GM21360 (cell line): ENCODE results near the gene C1QTNF6.

ENCODE experiments used
- ATAC-seq: cut with Tn5 transposase; IDR thresholded peaks from one replicate; pipeline ENCODE4 v1.9.1; 2021; ENCODE audit warnings: mild to moderate bottlenecking, moderate library complexity; ENCODE audit not compliant: unreplicated experiment

Gene C1QTNF6

DNA sequence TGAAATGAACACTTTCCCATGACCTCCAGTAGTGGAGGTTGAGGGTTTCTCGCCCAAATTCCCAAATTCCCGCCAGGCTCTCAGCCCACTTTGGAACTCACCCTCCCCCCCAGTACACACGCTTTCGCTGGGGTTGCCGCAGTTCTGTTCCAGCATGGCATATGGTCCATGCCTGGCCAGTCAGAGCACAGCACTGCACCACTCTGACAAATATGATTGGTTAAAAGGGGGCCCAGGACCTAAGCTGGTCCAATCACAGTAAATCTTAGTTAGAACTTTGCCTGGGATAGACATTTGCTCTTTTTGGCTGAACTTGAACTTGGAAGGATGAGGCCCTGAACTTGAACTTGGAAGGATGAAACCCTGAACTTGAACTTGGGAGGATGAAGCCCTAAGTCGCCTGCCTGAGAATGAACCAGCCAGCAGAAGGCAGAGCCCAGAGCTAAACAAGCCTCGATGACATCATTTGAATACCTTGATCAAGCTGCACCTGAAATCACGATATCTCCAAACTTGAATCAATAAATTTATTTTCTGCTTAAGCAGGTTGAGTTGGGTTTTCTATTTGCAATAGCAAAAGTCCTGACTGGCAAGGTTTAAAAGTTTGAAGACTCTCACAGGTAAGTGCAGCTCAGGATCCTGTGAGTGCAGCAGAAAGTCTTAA is 36.8 kb upstream of the C1QTNF6 start:
- ATAC-seq, result no peak

- no peak for ATAC-seq
These were observed 36.0 kb upstream of the C1QTNF6 start for GRCh38 chr22:37223965-37224551.

GRCh38 chr22:37222440-37222971 is 34.5 kb upstream of the C1QTNF6 start:
- ATAC-seq, result no peak

DNA sequence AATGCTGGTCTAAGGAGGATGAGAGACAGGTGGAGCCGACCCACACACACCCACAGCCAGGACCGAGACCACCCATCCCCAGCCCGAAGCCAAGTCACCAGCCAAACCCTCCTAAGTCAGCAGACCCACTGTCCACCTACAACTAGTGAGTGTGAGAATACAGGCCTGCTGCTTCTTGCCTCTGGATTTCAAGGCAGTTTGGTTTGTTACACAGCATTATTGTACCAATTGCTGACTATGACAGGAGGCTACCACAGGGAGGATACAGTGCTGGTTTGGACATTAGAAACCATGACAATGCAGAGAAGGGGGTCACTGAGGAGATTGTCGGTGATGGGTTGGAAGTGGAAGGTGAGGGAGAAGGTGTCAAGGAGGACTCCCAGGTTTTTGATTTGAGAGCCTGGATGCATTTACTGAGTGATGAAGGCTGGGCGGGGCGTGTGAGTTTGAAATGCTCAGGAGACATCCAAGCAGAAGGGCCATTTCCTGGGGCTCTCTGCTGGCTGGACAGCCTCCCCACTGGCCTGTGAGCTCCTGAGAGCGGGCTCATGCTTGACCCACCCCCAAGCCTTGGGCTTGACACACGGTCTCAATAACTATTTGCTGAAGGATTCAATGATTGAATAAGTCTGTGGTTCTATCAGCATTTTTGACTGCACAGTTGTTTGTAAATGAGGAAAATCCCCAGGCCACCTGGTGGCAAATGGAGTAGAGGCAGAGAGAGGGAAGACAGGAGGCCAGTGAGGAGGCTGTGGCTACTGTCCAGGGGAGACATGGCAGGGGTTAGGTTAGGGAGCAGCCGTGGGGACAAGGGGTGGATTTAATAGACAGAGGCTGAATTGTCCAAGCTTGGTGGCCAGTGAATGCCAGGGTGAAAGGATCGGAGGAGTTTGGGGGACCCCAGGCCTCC is 33.6 kb upstream of the C1QTNF6 start:
- ATAC-seq, result no peak

DNA sequence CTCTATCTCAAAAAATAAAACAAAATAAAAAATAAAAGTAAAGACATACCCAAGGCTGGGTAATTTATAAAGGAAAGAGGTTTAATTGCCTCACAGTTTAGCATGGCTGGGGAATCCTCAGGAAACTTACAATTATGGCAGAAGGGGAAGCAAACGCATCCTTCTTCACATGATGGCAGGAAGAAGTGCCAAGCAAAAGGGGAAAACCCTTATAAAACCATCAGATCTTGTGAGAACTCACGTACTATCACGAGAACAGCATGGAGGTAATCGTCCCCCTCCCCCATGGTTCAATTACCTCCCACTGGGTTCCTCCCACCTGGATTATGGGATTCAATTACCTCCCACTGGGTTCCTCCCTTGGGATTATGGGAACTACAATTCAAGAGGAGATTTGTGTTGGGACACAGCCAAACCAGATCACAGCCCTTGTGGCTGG is 32.5 kb upstream of the C1QTNF6 start:
- no peak for ATAC-seq

DNA sequence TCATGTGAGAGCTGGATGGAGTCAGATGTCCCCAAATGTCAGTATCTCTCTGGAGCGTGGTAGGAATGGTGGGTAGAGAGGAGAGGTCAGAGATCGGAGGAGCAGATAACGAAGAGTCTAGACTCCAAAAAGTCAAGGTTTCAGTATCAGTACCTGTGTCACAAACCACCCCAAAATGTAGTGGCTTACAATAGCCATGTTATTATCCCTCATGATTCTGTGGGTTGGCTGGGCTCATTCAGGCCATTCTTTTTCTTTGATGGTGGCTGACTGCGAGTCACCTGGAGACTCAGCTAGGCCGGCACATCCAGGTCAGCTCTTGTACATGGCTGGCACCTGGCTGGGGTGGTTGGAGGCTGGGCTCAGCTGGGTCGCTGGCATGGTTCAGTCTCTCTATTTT is 31.5 kb upstream of the C1QTNF6 start:
- ATAC-seq, result no peak

DNA sequence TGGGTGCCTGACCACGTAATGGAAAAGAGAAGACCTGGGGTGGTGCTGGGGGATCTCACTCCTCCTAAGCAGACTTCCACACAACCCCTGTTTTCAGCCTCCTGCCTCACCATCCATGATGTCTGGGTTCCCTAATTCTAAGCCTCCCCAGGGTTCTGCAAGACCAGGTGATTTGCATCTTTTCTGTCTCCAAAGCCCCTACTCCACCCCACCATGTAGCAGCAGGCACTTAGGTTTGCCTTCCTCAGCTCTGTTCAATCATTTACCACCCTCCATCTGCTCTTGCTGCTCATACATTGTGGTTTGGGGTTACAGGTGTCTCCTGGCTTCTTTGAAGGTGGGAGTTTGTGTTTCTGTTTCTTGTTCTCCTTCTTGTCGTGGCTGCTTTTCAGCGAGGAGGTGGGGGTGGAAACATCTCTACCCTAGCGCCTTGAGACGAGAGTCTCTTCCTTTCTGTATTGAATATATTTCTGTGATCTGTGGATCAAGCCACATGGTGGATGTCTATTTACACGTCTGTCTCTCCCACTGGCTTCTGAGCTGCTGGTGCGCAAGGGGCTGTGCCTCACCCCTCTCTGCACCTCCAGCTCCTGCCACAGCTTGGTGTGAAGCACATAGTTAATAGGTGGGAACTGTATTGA is 30.8 kb upstream of the C1QTNF6 start:
- ATAC-seq, result peak; percentile 51

DNA sequence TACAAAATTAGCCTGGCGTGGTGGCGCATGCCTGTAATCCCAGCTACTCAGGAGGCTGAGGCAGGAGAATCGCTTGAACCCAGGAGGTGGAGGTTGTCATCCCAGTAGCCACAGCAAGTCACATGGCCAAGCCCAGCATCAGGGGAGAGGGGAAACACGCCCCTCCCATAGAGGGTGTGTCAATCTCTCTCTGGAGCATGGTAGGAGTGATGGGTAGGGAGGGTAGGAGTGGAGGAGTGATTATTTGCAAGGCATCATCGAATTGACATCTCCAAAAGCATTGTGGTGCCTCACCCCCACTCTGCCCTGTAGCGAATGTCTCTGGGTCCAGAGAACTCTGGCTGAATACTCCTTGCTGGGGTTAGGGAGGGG is 30.3 kb upstream of the C1QTNF6 start:
- no peak for ATAC-seq

DNA sequence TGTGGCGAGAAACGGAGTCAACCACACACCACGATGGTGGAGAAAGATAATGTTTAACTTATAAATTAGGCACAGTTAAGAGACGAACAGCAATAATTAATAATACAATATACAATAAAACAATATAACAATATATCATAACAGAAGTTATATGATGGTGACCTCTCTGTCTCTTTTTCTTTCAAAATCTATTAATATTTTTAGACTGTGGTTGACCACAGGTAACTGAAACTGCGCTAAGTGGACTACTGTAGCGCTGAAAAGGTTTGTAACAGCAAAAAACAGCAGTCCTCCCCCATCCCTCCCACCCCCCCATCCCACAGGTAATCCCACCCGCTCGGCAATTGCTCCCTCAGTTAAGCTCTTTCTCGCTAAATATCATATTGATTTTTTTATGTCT is 27.8 kb upstream of the C1QTNF6 start:
- no peak for ATAC-seq

GRCh38 chr22:37214731-37215030 is 26.6 kb upstream of the C1QTNF6 start:
- ATAC-seq, result no peak

- ATAC-seq, result no peak
These were observed 26.1 kb upstream of the C1QTNF6 start for GRCh38 chr22:37213941-37214730.

- no peak for ATAC-seq
These were observed 25.3 kb upstream of the C1QTNF6 start for GRCh38 chr22:37213218-37213855.

GRCh38 chr22:37212174-37212906 is 24.3 kb upstream of the C1QTNF6 start, which contains the start of gene SSTR3:
Gene SSTR3, minus strand, starts transcription at chr22:37212477. Its CDS starts 4,674 bp downstream, at chr22:37207803.
- no peak for ATAC-seq

- no peak for ATAC-seq
These were observed 23.8 kb upstream of the C1QTNF6 start for GRCh38 chr22:37211866-37212173.

DNA sequence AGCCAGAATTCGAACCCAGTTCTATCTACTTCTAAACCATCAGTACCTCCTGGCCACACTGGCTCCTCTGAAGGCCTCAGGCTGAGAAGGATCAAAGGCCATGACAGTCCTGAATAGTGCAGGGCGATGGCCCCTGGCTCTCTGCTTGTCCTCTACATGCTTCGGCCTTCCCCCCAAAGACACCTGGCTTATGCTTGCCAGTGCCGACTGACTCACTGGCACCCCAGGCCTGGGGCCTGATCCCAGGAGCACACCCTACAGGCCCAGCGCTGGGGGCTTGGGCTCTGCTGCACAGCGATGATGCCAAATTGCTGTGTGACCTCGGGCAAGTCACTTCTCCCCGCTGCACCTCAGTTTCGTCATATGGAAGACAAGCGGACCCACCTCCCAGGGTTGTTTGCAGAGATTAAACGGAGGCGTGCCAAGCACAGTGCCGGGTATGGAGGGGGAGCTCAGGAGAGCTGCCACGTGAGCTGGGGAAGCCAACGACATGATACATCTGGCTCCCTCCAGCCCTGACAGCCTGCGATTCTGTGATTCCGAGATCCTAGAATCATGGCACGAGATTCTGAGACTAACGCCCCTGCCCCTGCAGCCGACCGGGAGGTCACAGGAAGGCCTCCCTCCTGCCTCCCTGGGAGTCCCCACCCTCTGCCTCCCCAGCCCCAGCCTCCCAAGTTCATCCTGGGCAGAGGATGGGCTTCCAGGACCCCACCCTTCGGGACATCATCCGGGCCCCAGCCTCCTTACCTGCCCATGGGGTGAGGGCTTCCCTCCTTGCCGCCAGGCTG is 23.2 kb upstream of the C1QTNF6 start:
- no peak for ATAC-seq

DNA sequence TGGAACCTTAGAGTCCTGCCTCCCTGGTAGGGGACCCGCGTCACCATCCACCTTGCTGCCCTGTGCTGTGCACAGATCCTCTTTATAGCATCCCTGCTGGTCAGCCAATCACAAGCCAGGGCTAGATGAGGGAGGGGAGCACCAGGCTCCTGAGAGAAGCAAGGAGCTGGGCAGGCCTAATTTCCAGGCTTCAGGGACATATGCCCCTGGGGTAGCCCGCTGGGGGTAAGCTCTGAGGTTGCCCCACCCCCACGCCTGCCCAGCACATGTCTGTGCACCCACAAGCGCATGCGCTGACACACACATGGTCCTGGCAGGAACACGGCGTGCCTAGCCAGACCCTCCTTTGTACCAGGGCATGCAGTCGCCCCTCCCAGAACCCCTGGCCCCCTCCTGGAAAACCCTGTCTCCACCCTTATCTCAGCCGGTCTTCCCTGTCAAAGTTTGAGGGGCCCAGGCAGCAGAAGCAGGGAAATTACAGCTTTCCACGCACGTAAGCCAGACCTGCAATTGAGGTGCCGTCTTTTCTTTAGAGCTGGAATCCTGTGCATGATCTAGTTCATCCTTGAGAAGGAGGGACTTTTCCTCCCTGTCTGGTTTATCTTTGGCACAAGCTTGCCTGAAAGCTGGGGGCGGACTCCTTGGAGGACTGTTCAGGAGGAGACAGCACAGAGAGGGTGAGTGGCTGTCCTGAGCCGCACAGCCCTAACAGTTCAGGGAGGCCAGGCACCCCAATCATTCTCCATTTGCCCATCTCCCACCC is 22.2 kb upstream of the C1QTNF6 start:
- ATAC-seq, result no peak

DNA sequence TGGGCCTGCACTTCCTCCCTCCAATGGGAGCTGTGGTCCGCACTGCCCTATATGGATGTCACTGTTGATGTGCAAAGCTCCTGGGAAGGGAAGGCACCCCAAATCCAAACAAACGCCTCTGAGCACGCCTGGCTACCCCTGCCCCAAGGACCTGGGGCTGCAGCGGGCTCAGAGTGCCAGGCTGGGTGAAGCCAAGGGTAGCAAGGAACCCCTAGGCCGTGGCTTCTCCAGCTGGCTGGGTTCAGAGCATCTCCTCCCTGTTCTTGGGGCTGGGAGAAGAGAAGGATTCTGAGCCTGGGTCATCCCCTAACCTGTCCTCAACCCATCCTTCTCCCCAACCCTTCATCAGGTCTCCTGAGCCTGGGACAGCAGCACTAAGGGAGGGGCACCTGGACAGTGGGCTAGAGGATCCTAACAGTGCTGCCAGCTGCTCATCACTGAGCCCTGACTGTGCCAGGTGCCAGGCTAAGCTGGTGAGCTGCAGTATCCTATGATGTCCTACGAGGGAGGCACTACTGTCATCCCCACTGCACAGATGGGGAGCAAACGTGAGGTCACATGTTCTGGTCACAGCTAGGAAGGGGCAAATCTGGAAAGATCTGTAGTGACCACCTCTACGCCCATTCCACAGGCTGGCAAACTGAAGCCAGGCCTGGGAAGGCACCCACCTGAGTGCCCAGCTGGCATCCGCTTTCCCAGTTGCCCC is 21.2 kb upstream of the C1QTNF6 start:
- ATAC-seq, result no peak
